ENCODE data around the gene TSGA10IP.

- no peak for TF ChIP-seq EZH2 (IDR thresholded peaks at IDR 0.05; ENCODE audit: low read depth)
- no peak for TF ChIP-seq CTCF (conservative IDR thresholded peaks at IDR 0.05)
These were observed 42.1 kb downstream of the TSGA10IP start for GRCh38 chr11:65987336-65987735.

Data from PC-9 (cell line).